IMR-90 (cell line): ENCODE data around the gene HEATR1. TPM values are rescaled to one million over a fixed set of nuclear protein-coding genes. Genes with fewer than 3 reads are reported as not detected.
"Not testable (repeated sequence)": the region's sequence is repeated elsewhere in the genome, so short reads cannot be mapped to it uniquely, and the experiment has no call there.

ENCODE experiments used
- ATAC-seq: fragments of 200-7000 bp; cut with Tn5 transposase; 2 replicates; pipeline ENCODE4 v1.9.1; 2020; ENCODE audit warnings: low read depth, mild to moderate bottlenecking, moderate library complexity
- BruUV-seq: library from RNA; stranded (reverse); fragments of 400-500 nt; replicated peaks from 2 replicates; lab custom pipeline; 2021; lab: Mats Ljungman, UMichigan
- CTCF ChIA-PET: fragments of 300-600 bp; formaldehyde crosslinking; extraction: SDS; loops from one replicate; lab custom pipeline; 2021; ENCODE audit warnings: antibody characterized with exemption; lab: Yijun Ruan, JAX
- POLR2A ChIA-PET: fragments of 300-600 bp; sonication (Branson Sonifier 250); formaldehyde crosslinking; loops from one replicate; lab custom pipeline; 2022; ENCODE audit warnings: antibody characterized with exemption; ENCODE audit not compliant: unreplicated experiment; lab: Charles Lee
- DNase-seq: peaks from one replicate; pipeline ENCODE4 v3.0.0; 2013
- H2AFZ ChIP-seq: replicated peaks from 2 replicates; pipeline ENCODE3; 2013; ENCODE audit warnings: low read length, mild to moderate bottlenecking; ENCODE audit not compliant: poor library complexity
- H2AK5ac ChIP-seq: 2 replicates; pipeline ENCODE4 v1.6.1; 2013; ENCODE audit warnings: low read depth, low read length, inconsistent platforms
- H2AK9ac ChIP-seq: replicated peaks from 2 replicates; pipeline ENCODE3; 2013; ENCODE audit warnings: mild to moderate bottlenecking, low read depth, low read length, moderate library complexity; ENCODE audit not compliant: poor library complexity
- H2BK120ac ChIP-seq: 2 replicates; pipeline ENCODE4 v1.6.1; 2013; ENCODE audit warnings: low read depth, low read length, inconsistent platforms
- H2BK15ac ChIP-seq: 3 replicates; pipeline ENCODE4 v1.6.1; 2013; ENCODE audit warnings: low read depth, low read length, inconsistent platforms
- H2BK20ac ChIP-seq: 2 replicates; pipeline ENCODE4 v1.6.1; 2013; ENCODE audit warnings: low read depth, mild to moderate bottlenecking, inconsistent platforms, low read length, moderate library complexity
- H2BK5ac ChIP-seq: 2 replicates; pipeline ENCODE4 v1.6.1; 2013; ENCODE audit warnings: mild to moderate bottlenecking, low read depth, low read length, inconsistent platforms; ENCODE audit not compliant: poor library complexity, severe bottlenecking
- H3K14ac ChIP-seq: replicated peaks from 2 replicates; pipeline ENCODE4 v1.6.1; 2013; ENCODE audit warnings: low read depth, low read length, inconsistent platforms
- H3K18ac ChIP-seq: 2 replicates; pipeline ENCODE4 v1.6.1; 2013; ENCODE audit warnings: low read depth, low read length, control low read depth
- H3K23ac ChIP-seq: 2 replicates; pipeline ENCODE4 v1.6.1; 2013; ENCODE audit warnings: low read depth, low read length, inconsistent platforms
- H3K27ac ChIP-seq: 2 replicates; pipeline ENCODE4 v1.5.1; 2013; ENCODE audit warnings: mild to moderate bottlenecking, control low read depth, low read length; ENCODE audit not compliant: insufficient read depth
- H3K27me3 ChIP-seq: 2 replicates; pipeline ENCODE4 v1.6.1; 2013; ENCODE audit warnings: low read length; ENCODE audit not compliant: control insufficient read depth, insufficient read depth
- H3K36me3 ChIP-seq: 2 replicates; pipeline ENCODE4 v1.6.1; 2013; ENCODE audit warnings: low read length, mixed read lengths; ENCODE audit not compliant: control insufficient read depth, insufficient read depth
- H3K4ac ChIP-seq: 2 replicates; pipeline ENCODE4 v1.6.1; 2013; ENCODE audit warnings: low read depth, low read length, inconsistent platforms
- H3K4me1 ChIP-seq: 2 replicates; pipeline ENCODE4 v1.6.1; 2013; ENCODE audit warnings: low read length, mixed read lengths; ENCODE audit not compliant: control insufficient read depth, insufficient read depth
- H3K4me2 ChIP-seq: 2 replicates; pipeline ENCODE4 v1.6.1; 2013; ENCODE audit warnings: low read depth, mild to moderate bottlenecking, control low read depth, low read length, moderate library complexity
- H3K4me3 ChIP-seq: 2 replicates; pipeline ENCODE4 v1.5.1; 2013; ENCODE audit warnings: low read depth, mild to moderate bottlenecking, control low read depth, low read length, moderate library complexity; ENCODE audit not compliant: insufficient read depth
- H3K56ac ChIP-seq: 2 replicates; pipeline ENCODE4 v1.6.1; 2013; ENCODE audit warnings: low read length, inconsistent platforms; ENCODE audit not compliant: insufficient read depth; ENCODE audit errors: extremely low read depth
- H3K79me1 ChIP-seq, 2 experiments: 2 replicates each; pipeline ENCODE4 v1.6.1; 2013; ENCODE audit warnings: low read length in 2 of 2, inconsistent platforms in 1 of 2, low read depth in 1 of 2
- H3K9ac ChIP-seq: 2 replicates; pipeline ENCODE4 v1.6.1; 2013; ENCODE audit warnings: low read depth, low read length, control low read depth
- H3K9me1 ChIP-seq: 2 replicates; pipeline ENCODE4 v1.6.1; 2013; ENCODE audit warnings: low read length, inconsistent platforms; ENCODE audit not compliant: insufficient read depth
- H3K9me3 ChIP-seq: 2 replicates; pipeline ENCODE4 v1.6.1; 2013; ENCODE audit warnings: low read length; ENCODE audit not compliant: control insufficient read depth, insufficient read depth
- H4K20me1 ChIP-seq: 2 replicates; pipeline ENCODE4 v1.6.1; 2013; ENCODE audit warnings: low read length, inconsistent platforms; ENCODE audit not compliant: insufficient read depth
- H4K5ac ChIP-seq: 2 replicates; pipeline ENCODE4 v1.6.1; 2013; ENCODE audit warnings: mild to moderate bottlenecking, low read depth, low read length, control low read depth
- H4K8ac ChIP-seq, 2 experiments: 2 replicates each; pipeline ENCODE4 v1.6.1; 2013; ENCODE audit warnings: low read depth in 2 of 2, low read length in 2 of 2, control low read depth in 1 of 2, inconsistent platforms in 1 of 2
- H4K91ac ChIP-seq: 2 replicates; pipeline ENCODE4 v1.6.1; 2013; ENCODE audit warnings: low read depth, low read length, inconsistent platforms; ENCODE audit not compliant: insufficient read depth
- CEBPB ChIP-seq: IDR thresholded peaks from 2 replicates; pipeline ENCODE4 v1.6.1; 2012; ENCODE audit warnings: low read depth, low read length, improper control_type of control experiment
- WGBS, 2 experiments: methylation state at CpG; one replicate each; pipeline versions ENCODE4 v1.1.5 to v1.1.7; 2013; ENCODE audit warnings: missing lambda C conversion rate in 2 of 2; ENCODE audit not compliant: insufficient read length in 1 of 2; ENCODE audit errors: extremely low coverage in 2 of 2; 5-methylcytosine and 5-hydroxymethylcytosine counted together
- dilution Hi-C: fragments of 300-500 bp; cut with HindIII; formaldehyde crosslinking; loops from one replicate; pipeline ENCODE4 v1.14.3; 2018; ENCODE audit warnings: low sequenced_read_pairs; ENCODE audit not compliant: unreplicated experiment
- in situ Hi-C: fragments of 300-500 bp; cut with MboI; formaldehyde crosslinking; loops from 3 replicates; pipeline ENCODE4 v1.14.3; 2019; ENCODE audit warnings: low sequenced_read_pairs, inconsistent platforms, mixed read lengths
- intact Hi-C: fragments of 100-400 bp; cut with micrococcal nuclease; formaldehyde crosslinking; loops from 2 replicates; pipeline ENCODE4 v1.10.0; 2022
- polyA plus RNA-seq, 3 experiments: library from polyadenylated mRNA; depleted of rRNA; stranded (reverse); fragments of >200 nt; gene quantifications; 2 replicates each; pipeline ENCODE4 v1.2.3, GENCODE V29; 2012; ENCODE audit warnings: low replicate concordance in 1 of 3
- total RNA-seq: library from RNA; depleted of rRNA; stranded (reverse); fragments of >200 nt; gene quantifications from 2 replicates; pipeline ENCODE4 v1.2.3, GENCODE V29; 2012

Gene HEATR1
- total and polyA plus RNA-seq, 2 of the 4 experiments (the other 2 are of a cell fraction): 8.5 to 53.8 TPM

GRCh38 chr1:236577041-236577440 is 27.3 kb downstream of the HEATR1 start:
- H3K4me1 ChIP-seq, H2BK20ac ChIP-seq, H2AK5ac ChIP-seq, H3K18ac ChIP-seq, in situ Hi-C loops, DNase-seq, H3K9ac ChIP-seq, H2BK5ac ChIP-seq, BruUV-seq, H3K9me3 ChIP-seq, intact Hi-C loops, dilution Hi-C loops, H3K9me1 ChIP-seq, H4K8ac ChIP-seq, ATAC-seq, H3K79me1 ChIP-seq, H4K5ac ChIP-seq, H2AFZ ChIP-seq, H2AK9ac ChIP-seq, H3K56ac ChIP-seq, H4K91ac ChIP-seq, H3K4me3 ChIP-seq, H3K27me3 ChIP-seq, H3K14ac ChIP-seq, H2BK120ac ChIP-seq, H3K4me2 ChIP-seq, H4K20me1 ChIP-seq, H2BK15ac ChIP-seq, POLR2A ChIA-PET, H3K4ac ChIP-seq, H3K23ac ChIP-seq, CTCF ChIA-PET, H3K27ac ChIP-seq: not testable (repeated sequence)
- no CpG with 5 or more reads among the region's 7 CpGs for WGBS, 2 experiments
- H3K36me3 ChIP-seq: peaks cover 18% of the 10 kb centered on the region
- TF ChIP-seq CEBPB: peak; percentile 85
